Fibroblast of gingiva (primary cell): ENCODE measurements around the gene MTG1.
"Not testable (repeated sequence)": the region's sequence is repeated elsewhere in the genome, so short reads cannot be mapped to it uniquely, and the experiment has no call there.

Experiments used
- DNase-seq: peaks from one replicate; pipeline ENCODE4 v3.0.0-alpha.2; 2011; ENCODE audit warnings: low read depth

The MTG1 gene

DNA sequence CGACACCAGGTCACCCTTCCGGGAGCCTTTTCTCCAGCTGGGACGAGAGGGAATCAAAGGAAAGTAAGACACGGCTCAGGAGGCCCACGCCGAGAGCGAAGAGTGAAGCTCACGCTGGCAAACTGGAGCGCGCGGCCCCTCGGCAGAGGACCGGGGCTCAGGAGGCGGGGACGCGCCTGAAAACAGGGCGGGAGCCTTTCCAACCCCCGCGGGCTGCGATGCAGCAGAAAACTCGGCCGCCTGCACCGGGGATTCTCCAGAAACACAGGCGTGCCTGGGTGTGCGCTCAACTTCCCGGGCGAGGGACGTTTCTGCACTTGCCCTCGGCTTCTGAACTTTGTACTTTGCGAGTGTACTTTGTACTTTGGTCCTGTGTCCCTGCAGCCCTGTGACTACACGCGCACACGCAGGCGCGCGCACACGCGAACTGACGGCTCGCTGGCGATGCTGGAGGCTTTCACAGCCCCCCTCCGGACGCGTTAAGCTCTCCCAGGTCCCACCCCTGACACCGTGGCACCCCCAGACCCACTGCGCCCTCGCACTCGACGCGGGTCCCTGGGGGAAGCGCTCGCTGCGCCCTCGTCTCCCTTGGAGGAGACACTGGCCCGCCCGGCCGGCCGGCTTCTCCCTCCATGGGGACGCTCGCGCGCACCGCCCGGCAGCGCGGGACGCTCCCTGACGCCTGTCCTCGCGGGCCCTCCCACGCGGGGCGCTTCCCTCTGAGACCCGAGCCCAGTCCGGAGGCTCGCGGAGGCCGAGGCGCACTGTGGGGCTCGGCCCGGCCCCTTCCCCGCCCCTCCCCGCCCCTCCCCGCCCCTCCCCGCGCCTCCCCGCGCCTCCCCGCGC is 15.5 kb upstream of the MTG1 start:
- peak; percentile 40 for DNase-seq

DNA sequence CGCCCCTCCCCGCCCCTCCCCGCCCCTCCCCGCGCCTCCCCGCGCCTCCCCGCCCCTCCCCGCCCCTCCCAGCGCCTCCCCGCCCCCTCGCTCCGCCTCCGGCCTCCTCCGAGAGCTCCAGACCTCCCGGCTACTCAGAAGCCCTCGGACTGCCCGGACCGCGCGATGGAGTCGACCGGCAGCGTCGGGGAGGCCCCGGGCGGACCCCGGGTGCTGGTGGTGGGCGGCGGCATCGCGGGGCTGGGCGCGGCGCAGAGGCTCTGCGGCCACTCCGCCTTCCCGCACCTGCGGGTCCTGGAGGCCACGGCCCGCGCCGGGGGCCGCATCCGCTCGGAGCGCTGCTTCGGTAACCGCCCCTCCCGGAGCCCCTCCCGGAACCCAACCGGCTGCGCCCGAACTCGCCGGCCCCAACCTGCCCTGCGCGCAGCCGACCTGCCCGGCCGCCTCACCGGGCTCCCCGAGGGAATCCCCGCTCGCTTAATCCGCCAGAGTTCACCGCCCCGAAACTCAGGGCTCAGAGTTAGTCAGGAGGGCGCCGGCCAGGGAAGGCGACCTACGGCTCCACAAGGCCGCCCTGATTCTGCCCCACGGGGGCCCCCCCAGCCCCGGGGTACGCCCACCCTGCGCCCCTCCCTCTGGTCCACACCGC is 14.7 kb upstream of the MTG1 start, which contains the start of gene PAOX:
Gene PAOX (plus strand): TSS at position 111 of the 649 bp plus-strand sequence. CDS start 55 bp downstream, at position 166.
- peak; percentile 62 for DNase-seq

DNA sequence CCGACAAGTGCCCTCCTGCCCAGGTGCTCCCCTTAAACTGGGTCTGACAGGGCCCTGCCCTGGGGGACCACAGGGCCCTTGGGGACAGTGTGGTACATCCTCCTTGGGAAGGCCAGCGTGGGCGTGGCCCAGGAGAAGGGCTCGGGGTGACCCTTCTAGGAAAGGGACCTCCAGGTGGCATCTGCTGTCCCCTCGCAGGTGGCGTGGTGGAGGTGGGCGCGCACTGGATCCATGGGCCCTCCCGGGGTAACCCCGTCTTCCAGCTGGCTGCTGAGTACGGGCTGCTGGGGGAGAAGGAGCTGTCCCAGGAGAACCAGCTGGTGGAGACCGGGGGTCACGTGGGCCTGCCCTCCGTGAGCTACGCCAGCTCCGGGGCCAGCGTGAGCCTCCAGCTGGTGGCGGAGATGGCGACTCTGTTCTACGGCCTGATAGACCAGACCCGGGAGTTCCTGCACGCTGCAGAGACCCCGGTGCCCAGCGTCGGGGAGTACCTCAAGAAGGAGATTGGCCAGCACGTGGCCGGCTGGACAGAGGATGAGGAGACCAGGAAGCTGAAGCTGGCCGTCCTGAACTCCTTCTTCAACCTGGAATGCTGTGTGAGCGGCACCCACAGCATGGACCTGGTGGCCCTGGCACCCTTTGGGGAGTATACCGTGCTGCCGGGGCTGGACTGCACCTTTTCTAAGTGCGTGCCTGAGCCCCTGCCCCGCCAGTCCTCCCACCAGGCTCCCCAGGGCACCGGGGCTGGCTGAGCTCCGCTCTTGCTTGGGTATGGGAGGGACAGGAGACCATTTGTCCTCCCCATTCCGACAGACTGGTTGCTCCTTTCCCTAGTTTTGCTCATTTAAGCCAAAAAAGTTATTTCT is 13.9 kb upstream of the MTG1 start:
- DNase-seq = no peak

DNA sequence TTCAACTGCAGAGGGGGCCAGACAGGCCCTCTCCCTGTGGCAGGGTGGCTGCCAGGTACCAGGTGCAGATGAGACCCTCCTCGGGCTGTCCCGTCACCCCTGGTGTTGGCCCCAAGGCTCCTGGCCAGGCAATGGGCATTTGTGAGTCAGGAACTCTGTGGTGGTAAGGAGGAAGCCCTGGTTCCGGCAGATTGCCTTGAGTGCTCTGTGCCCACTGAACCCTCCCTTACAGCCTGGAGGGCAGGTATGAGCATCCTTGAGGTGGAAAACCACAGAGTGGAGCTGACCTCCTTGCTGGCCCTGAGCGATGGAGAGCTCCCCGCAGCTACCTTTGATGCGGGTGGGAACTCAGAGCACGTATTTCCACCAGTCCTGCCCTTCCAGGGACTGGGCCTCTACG is 12.9 kb upstream of the MTG1 start:
- DNase-seq = no peak

DNA sequence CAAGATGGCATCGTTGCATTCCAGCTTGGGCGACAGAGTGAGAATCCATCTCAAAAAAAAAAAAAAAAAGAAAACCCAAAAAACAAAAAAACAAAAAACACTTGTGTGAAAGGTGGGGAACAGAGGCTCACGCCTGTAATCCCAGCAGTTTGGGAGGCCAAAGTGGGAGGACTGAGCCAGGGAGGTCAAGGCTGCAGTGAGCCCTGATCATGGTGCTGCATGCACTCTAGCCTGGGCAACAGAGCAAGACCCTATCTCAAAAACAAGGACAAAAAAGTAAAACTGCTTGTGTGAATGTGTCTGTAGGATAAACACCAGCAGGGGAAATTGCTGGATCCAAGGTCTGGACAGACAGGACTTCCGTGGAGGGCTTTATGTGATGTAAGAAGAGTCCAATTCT is 10.4 kb upstream of the MTG1 start:
- DNase-seq = no peak

DNA sequence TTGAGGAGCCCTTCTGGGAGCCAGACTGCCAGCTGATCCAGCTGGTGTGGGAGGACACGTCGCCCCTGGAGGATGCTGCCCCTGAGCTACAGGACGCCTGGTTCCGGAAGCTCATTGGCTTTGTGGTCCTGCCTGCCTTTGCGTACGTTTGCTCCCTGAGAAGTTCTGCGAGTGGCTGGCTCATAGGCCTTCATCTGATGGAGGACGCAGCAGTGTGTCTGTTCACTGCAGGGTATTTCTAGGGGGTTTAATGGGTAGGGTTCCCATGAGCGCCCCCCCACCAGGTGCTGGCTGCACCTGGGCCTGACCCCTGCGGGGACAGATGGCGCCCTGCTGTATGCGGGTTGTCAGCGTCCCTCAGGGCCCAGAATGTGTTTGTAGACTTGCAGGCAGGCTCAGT is 9.9 kb upstream of the MTG1 start:
- DNase-seq = no peak

DNA sequence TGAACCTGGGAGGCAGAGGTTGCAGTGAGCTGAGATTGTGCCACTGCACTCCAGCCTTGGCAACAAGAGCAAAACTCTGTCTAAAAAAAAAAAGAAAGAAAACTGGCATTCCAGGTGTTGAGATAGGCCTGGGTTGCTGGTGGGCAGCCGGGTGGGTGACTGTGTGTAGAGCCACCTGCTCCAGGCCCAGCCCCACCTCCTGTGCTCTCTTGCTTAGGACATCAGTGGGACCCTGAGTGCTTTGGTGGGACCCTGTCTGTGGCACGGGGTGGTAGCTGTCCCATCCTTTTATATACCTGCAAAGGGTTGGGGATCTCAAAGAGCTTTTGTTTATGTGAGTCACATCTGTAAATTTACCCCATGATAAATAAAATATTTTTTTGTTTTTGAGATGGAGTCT is 8.7 kb upstream of the MTG1 start:
- no peak for DNase-seq

DNA sequence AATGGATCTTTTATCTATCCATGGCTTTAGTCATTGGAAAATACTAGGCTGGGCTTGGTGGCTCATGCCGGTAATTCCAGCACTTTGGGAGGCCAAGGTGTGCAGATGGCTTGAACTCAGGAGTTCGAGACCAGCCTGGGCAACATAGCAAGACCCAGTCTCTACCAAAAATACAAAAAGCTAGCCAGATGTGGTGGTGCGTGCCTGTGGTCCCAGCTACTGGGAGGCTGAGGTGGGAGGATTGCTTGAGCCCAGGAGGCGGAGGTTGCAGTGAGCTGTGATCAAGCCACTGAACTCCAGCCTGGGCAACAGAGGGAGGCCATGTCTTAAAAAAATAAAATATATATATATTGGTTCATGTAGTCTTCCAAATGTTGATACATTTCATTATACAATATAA is 7.0 kb upstream of the MTG1 start:
- DNase-seq = not testable (repeated sequence)

DNA sequence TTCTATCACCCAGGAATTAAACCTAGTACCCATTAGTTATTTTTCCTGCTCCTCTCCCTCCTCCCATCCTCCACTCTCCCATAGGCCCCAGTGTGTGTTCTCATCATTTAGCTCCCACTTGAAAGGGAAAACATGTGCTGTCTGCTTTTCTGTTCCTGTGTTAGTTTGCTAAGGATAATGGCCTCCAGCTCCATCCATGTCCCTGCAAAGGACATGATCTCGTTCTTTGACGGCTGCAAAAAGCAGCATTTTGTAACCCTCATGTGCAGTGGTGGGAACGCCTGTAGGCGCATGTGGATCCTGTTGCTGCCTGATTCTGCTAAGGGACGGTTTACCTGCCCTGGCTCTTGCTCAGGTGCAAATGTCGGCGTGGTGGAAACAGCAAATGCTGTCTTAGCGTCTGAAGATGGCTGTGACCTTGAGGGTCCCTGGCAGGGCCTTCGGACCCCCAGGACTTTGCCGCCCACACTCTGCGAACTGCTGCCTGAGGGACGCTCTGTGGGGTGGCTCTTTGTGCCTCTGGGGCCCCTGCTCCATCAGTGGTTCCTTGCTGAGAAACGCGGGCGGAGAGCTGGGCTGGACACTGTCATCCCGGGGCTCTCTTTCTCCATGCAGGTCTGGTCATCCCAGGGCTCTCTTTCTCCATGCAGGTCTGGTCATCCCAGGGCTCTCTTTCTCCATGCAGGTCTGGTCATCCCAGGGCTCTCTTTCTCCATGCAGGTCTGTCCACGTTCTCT is 5.6 kb upstream of the MTG1 start:
- DNase-seq = no peak

DNA sequence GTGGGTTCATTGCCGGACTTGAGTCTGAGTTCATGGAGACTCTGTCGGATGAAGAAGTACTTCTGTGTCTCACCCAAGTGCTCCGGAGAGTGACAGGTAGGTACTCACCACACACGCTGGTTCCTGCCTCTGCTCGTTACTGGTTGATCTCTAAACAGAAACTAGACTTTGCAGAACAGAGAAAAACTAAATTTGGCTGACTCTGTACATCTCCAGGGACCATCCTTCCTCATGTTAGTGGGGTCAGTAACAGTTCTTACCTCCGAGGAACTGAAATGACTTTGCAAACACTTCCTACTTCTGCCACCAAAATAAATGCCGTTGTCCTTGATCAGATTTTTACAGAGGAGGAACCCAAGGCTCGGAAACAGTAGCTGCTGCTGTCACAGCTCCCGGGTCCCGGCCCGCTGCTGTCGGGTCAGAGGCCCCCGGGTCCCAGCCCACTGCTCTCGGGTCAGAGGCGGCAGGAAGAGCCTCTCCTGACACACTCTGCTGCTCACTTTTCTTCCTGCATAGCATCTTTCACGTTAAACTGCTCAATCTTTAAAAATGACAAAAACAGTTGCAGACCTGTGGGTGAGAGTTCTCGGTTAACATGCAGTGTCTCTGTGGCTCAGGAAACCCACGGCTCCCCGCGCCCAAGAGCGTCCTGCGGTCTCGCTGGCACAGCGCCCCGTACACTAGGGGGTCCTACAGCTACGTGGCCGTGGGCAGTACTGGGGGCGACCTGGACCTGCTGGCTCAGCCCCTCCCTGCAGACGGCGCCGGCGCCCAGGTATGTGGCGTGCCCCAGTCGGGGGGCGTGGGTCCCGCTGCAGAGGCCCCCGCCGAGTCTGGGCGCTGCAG is 4.8 kb upstream of the MTG1 start:
- DNase-seq = no peak

DNA sequence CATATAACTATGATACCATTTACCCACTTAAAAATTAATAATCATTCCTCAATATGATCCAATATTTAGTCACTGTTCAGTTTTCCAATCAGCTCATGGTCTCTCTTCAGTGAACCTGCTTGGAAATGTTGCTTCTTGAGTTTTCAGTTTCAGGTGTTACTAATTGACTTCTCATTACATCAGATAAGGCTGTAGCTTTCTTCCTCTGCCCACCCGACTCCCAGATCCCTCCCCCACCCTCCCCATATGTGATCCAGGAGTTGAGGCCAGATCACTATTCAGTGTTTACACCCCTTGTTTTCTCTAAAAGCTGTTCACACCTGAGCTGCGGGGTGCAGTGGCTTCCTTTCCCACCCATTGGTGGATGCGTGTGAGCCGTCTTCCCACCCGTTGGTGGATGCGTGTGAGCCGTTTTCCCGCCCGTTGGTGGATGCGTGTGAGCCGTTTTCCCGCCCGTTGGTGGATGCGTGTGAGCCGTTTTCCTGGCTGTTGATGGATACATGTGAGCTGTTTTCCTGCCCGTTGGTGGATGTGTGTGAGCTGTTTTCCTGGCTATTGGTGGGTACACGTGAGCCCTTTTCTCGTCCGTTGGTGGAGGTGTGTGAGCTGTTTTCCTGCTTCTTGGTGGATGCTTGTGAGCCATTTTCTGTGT is 3.2 kb upstream of the MTG1 start:
- DNase-seq = no peak

DNA sequence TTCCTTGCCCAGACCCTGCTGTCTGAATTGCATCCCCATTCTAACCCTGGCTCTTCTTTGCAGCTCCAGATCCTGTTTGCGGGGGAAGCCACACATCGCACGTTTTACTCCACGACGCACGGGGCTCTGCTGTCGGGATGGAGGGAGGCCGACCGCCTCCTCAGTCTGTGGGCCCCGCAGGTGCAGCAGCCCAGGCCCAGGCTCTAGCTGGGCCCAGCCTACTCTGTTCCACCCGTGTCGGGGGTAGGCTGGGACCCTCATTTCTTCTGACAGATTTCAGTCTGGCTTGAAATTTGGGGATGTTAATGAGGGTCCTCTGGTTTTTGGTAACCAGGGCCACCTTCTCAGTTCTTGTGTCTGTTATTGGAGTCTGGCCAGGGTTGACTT is 2.7 kb upstream of the MTG1 start:
- DNase-seq = no peak

DNA sequence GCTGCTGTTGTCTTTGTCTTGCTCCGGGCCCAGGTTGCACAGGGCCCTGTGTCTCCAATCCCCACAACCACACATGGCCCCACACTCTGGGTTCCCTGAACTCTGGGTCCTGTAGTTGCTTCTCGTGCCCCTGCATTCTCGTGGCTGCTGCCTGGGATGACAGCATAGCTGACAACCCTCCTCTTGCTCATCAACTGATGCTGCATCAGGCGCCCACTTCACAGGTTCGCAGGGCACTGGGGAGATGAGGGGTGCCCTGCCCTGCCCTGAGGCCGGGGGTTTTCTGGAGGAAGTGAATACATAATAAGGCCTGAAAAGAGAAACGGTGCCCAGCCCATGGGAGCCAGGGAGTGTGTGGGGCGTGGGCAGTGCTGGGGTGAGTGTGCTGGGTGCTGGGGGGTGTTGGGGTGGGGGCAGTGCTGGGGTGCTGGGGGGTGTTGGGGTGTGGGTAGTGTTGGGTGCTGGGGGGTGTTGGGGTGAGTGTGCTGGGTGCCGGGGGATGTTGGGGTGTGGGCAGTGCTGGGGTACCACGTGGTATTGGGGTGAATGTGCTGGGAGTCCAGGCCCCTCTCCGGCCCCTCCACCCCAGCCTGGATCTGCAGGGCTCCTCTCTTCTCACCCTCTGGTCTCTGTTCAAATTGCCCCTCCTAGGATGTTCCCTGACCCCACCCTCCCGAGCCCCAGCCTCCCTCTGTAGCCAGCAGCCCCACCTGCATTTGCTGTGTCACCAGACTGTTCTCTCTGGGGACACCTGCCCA is 2.0 kb upstream of the MTG1 start:
- no peak for DNase-seq

DNA sequence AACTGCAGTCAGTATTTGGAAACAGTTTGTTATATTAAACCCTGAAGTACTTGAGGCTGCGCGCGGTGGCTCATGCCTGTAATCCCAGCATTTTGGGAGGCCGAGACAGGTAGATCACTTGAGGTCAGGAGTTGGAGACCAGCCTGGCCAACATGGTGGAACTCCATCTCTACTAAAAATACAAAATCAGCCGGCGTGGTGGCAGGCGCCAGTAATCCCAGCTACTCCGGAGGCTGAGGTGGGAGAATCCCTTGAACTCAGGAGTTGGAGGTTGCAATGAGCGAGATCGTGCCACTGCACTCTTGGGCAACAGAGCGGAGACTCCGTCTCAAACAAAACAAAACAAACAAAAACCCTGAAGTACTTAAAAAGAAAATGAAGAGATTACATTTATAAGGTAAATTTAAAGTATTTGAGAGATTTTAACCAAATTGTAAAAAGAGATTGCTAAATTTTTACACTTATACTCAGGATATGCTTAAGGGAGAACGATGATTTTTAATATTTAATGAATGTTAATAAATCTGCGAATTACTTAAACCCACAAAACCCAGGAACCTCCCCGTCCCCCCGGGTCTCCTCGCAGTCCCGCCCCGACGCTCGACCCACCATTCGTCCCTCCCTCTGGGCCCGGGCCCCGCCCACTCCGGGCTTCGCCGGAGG is 425 bp upstream of the MTG1 start:
- DNase-seq = no peak

DNA sequence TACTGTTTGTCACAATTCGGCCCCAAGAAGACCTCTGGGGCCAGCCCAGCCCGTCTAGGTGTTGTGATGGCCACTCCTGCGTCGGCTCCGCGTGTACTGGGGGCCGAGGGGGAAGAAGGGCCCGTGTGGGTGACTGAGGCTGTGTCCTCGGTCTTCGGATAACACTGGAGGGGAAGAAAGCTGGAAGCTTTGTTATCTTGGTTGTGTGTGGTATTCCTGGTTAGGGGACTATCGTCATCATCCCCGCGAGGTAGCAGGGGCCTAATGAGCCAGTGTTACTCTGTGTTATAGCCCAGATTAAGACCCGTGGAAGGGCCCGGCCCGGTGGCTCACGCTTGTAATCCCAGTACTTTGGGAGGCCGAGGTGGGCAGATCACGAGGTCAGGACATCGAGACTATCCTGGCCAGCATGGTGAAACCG is 854 bp downstream of the MTG1 start:
- DNase-seq = no peak

DNA sequence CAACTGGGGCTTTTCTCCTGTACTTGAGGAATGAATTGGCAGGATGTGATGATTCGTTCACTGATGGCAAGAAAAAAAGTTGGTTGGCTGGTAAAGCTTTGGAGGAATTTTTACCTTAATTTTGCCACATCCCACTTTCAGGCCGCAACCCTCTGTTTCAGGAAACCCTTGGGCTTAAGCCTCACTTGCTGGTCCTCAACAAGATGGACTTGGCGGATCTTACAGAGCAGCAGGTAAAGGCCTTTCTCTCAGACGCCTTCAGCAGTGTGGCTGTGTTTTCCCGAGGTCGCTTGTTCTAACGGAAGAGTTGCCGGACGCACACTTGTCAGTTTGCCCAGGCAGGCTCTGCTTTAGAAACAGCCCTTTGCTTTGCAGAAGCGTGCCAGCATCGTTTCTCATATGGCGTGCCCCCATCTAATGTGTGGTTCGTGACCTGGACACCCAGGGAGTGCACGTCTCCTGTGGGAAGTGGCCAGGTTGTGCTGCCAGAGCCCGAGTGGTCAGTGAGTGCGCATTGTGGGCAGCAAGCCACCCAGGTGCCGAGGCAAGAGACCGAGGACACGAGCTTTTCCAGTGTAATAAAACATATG is 2.2 kb downstream of the MTG1 start:
- no peak for DNase-seq

DNA sequence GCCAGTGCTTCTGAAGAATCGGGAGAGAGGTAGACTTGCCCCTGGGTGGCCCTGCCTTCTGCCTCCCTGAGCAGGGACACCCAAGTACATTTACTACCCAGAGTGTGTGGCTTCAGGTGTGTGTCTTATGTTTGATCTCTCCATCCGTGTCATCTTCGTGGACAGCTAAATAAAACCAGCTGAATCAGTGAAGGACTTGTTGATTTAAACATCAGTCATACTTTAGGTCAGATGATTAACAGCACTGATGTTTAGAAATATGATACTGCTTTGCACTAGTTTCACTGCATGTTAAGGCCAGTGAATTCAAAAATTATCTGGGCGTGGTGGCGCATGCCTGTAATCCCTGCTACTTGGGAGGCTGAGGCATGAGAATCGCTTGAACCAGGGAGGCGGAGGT is 4.0 kb downstream of the MTG1 start:
- peak; percentile 17 for DNase-seq

DNA sequence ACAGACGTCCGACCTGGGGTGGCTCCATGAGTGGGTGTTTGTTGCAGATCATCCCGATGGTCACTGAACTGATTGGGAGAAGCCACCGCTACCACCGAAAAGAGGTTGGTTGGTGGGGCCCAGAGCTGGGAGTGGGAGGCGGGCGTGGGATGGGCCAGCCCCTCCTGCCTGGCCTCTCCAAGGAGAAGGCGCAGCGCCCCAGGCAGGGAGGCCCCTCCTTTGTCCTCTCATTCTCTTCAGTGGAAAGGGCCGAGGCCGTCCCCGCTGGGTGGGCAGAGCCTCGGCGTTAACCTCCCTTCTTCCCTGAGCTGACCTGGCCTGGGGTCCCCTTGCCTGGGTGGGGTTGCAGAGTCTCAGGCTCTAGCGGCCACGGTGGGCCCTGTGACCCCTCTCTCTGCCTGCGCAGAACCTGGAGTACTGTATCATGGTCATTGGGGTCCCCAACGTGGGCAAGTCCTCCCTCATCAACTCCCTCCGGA is 5.2 kb downstream of the MTG1 start:
- DNase-seq = no peak
